MM.1S (cell line): ENCODE measurements around the gene TMIGD3.
"Not testable (repeated sequence)": the region's sequence is repeated elsewhere in the genome, so short reads cannot be mapped to it uniquely, and the experiment has no call there.

ENCODE experiments used
- DNase-seq: peaks from one replicate; pipeline ENCODE4 v3.0.0-alpha.2; 2015
- H2AFZ ChIP-seq: fragments of 300-600 bp; sonication (generic); 2 replicates; pipeline ENCODE4 v1.6.0; 2016; ENCODE audit warnings: antibody characterized with exemption, low read length
- H3F3A ChIP-seq: fragments of 300-600 bp; sonication (generic); 2 replicates; pipeline ENCODE4 v1.6.1; 2016; ENCODE audit warnings: mild to moderate bottlenecking, antibody characterized with exemption, low read length, moderate library complexity, mixed read lengths; ENCODE audit not compliant: insufficient read depth
- H3K27ac ChIP-seq: fragments of 300-600 bp; sonication (generic); 2 replicates; pipeline ENCODE4 v1.5.1; 2016; ENCODE audit warnings: mild to moderate bottlenecking, low read length
- H3K27me3 ChIP-seq: fragments of 300-600 bp; sonication (generic); replicated peaks from 2 replicates; pipeline ENCODE4 v1.6.0; 2016; ENCODE audit warnings: low read length; ENCODE audit not compliant: insufficient read depth
- H3K36me3 ChIP-seq: fragments of 300-600 bp; sonication (generic); replicated peaks from 2 replicates; pipeline ENCODE4 v1.6.1; 2016; ENCODE audit warnings: mild to moderate bottlenecking, low read length, mixed read lengths; ENCODE audit not compliant: insufficient read depth
- H3K4me1 ChIP-seq: fragments of 300-600 bp; sonication (generic); 2 replicates; pipeline ENCODE4 v1.6.1; 2016; ENCODE audit warnings: low read length, mixed read lengths
- H3K4me2 ChIP-seq: fragments of 300-600 bp; sonication (generic); 2 replicates; pipeline ENCODE4 v1.6.0; 2016; ENCODE audit warnings: low read depth, low read length
- H3K4me3 ChIP-seq: fragments of 300-600 bp; sonication (generic); 2 replicates; pipeline ENCODE4 v1.5.1; 2016; ENCODE audit warnings: low read length, mixed read lengths
- H3K79me2 ChIP-seq: fragments of 300-600 bp; sonication (generic); 2 replicates; pipeline ENCODE4 v1.6.1; 2016; ENCODE audit warnings: mixed run types, low read length, mixed read lengths
- H3K9ac ChIP-seq: fragments of 300-600 bp; sonication (generic); 2 replicates; pipeline ENCODE4 v1.6.1; 2016; ENCODE audit warnings: low read length, mixed read lengths
- H3K9me2 ChIP-seq: fragments of 300-600 bp; sonication (generic); replicated peaks from 2 replicates; pipeline ENCODE4 v1.6.1; 2016; ENCODE audit warnings: mild to moderate bottlenecking, low read length, mixed read lengths; ENCODE audit not compliant: insufficient read depth
- H3K9me3 ChIP-seq: fragments of 300-600 bp; sonication (generic); replicated peaks from 2 replicates; pipeline ENCODE4 v1.6.1; 2016; ENCODE audit warnings: mild to moderate bottlenecking, low read length, mixed read lengths; ENCODE audit not compliant: insufficient read depth
- H4K20me1 ChIP-seq: fragments of 300-600 bp; sonication (generic); 2 replicates; pipeline ENCODE4 v1.6.1; 2016; ENCODE audit warnings: mild to moderate bottlenecking, low read length, moderate library complexity, mixed read lengths; ENCODE audit not compliant: insufficient read depth
- CTCF ChIP-seq: fragments of 300-600 bp; sonication (generic); IDR thresholded peaks from 2 replicates; pipeline ENCODE4 v1.5.1; 2016; ENCODE audit warnings: antibody characterized with exemption, low read length, mixed read lengths
- EZH2 ChIP-seq: fragments of 300-600 bp; sonication (generic); optimal IDR thresholded peaks from 2 replicates; pipeline ENCODE3; 2017; ENCODE audit warnings: low read depth, mild to moderate bottlenecking, antibody characterized with exemption, low read length, mixed read lengths
- EZH2phosphoT487 ChIP-seq: fragments of 300-600 bp; sonication (generic); IDR thresholded peaks from 2 replicates; pipeline ENCODE4 v1.6.1; 2018; ENCODE audit warnings: antibody characterized with exemption, low read length

Gene TMIGD3

GRCh38 chr1:111503585-111504060 lies at the start of gene TMIGD3, which contains the start of gene ADORA3:
TMIGD3 (minus strand) TSS chr1:111503633; CDS start chr1:111503354, 279 bp downstream.
ADORA3 (minus strand) TSS chr1:111503633; CDS start chr1:111503354, 279 bp downstream.
- Histone ChIP-seq H3K9me3 (no peaks in the 10 kb centered on the region), H3K9me2 (no peaks in the 10 kb centered on the region), H3K4me2 (no peak within 1 kb of the TSS), H3K27me3 (no peaks in the 10 kb centered on the region), H2AFZ (no peak within 1 kb of the TSS), H3K4me1 (peaks cover 29% of the 10 kb centered on the region), H3K4me3 (no peak within 1 kb of the TSS), H4K20me1 (no peaks in the 10 kb centered on the region), H3K36me3 (no peaks in the 10 kb centered on the region), H3K27ac (no peak within 1 kb of the TSS), H3K79me2 (no peaks in the 10 kb centered on the region), H3F3A (peaks cover 16% of the 10 kb centered on the region), H3K9ac (no peak within 1 kb of the TSS)
- no peak for TF ChIP-seq EZH2
- no peak for DNase-seq

- Histone ChIP-seq H3F3A (no peaks in the 10 kb centered on the region), H3K4me3 (no peak overlapping the region), H2AFZ (no peak overlapping the region), H3K4me1 (no peaks in the 10 kb centered on the region), H3K36me3 (no peaks in the 10 kb centered on the region), H3K27ac (no peak overlapping the region), H3K9me3 (no peaks in the 10 kb centered on the region), H4K20me1 (no peaks in the 10 kb centered on the region), H3K27me3 (no peaks in the 10 kb centered on the region), H3K9me2 (no peaks in the 10 kb centered on the region), H3K9ac (no peak overlapping the region), H3K79me2 (no peaks in the 10 kb centered on the region), H3K4me2 (no peak overlapping the region)
- TF ChIP-seq EZH2phosphoT487 (no peak), CTCF (no peak), EZH2 (no peak)
- no peak for DNase-seq
These were observed 49.8 kb upstream of the TMIGD3 start for GRCh38 chr1:111553196-111553595.

- Histone ChIP-seq H3K27ac (no peak overlapping the region), H3F3A (no peaks in the 10 kb centered on the region), H3K9me2 (no peaks in the 10 kb centered on the region), H3K79me2 (no peaks in the 10 kb centered on the region), H2AFZ (no peak overlapping the region), H3K36me3 (no peaks in the 10 kb centered on the region), H3K4me2 (no peak overlapping the region), H3K9ac (no peak overlapping the region), H3K27me3 (no peaks in the 10 kb centered on the region), H3K4me1 (no peaks in the 10 kb centered on the region), H3K9me3 (no peaks in the 10 kb centered on the region), H3K4me3 (no peak overlapping the region), H4K20me1 (no peaks in the 10 kb centered on the region)
- no peak for DNase-seq
- no peak for TF ChIP-seq CTCF
- no peak for TF ChIP-seq EZH2
- no peak for TF ChIP-seq EZH2phosphoT487
These were observed 49.2 kb upstream of the TMIGD3 start for GRCh38 chr1:111552587-111552986.

- TF ChIP-seq EZH2 (no peak), CTCF (no peak), EZH2phosphoT487 (no peak)
- H3K9me3 ChIP-seq = no peaks in the 10 kb centered on the region
- H3K9me2 ChIP-seq = no peaks in the 10 kb centered on the region
- H3K4me2 ChIP-seq = no peak overlapping the region
- H3K27me3 ChIP-seq = no peaks in the 10 kb centered on the region
- no peak overlapping the region for H3K4me3 ChIP-seq
- no peaks in the 10 kb centered on the region for H4K20me1 ChIP-seq
- no peaks in the 10 kb centered on the region for H3K4me1 ChIP-seq
- H3K79me2 ChIP-seq = no peaks in the 10 kb centered on the region
- no peaks in the 10 kb centered on the region for H3F3A ChIP-seq
- H2AFZ ChIP-seq = no peak overlapping the region
- H3K9ac ChIP-seq = no peak overlapping the region
- no peaks in the 10 kb centered on the region for H3K36me3 ChIP-seq
- no peak for DNase-seq
- H3K27ac ChIP-seq = no peak overlapping the region
These were observed 48.4 kb upstream of the TMIGD3 start for GRCh38 chr1:111551623-111552411.

- H3K79me2 ChIP-seq, H3K27me3 ChIP-seq, H4K20me1 ChIP-seq, H3K9me3 ChIP-seq, H3F3A ChIP-seq, H3K9ac ChIP-seq, H3K4me3 ChIP-seq, H2AFZ ChIP-seq, H3K4me1 ChIP-seq, H3K36me3 ChIP-seq, H3K27ac ChIP-seq, DNase-seq, H3K4me2 ChIP-seq, H3K9me2 ChIP-seq: not testable (repeated sequence)
These were observed 44.4 kb upstream of the TMIGD3 start for GRCh38 chr1:111547786-111548185.
